GM03348 (cell line): ENCODE results near the gene MALRD1.

ENCODE experiments used
- DNase-seq: peaks from one replicate; pipeline ENCODE4 v3.0.0; 2012; ENCODE audit warnings: low spot score

The MALRD1 gene

GRCh38 chr10:19231034-19231433 is 182.4 kb downstream of the MALRD1 start:
- DNase-seq, result no peak

- no peak for DNase-seq
Measured at GRCh38 chr10:19245889-19246752, 197.5 kb downstream of the MALRD1 start.

GRCh38 chr10:19247843-19248242 is 199.2 kb downstream of the MALRD1 start:
- no peak for DNase-seq

GRCh38 chr10:19250546-19250945 is 201.9 kb downstream of the MALRD1 start:
- no peak for DNase-seq

GRCh38 chr10:19252531-19252930 is 203.9 kb downstream of the MALRD1 start:
- DNase-seq, result no peak

- no peak for DNase-seq
Measured at GRCh38 chr10:19256331-19256730, 207.7 kb downstream of the MALRD1 start.

GRCh38 chr10:19263262-19263661 is 214.7 kb downstream of the MALRD1 start:
- DNase-seq, result no peak

- DNase-seq, result no peak
Measured at GRCh38 chr10:19283285-19283684, 234.7 kb downstream of the MALRD1 start.

GRCh38 chr10:19283786-19284185 is 235.2 kb downstream of the MALRD1 start:
- no peak for DNase-seq

GRCh38 chr10:19290770-19291169 is 242.2 kb downstream of the MALRD1 start:
- no peak for DNase-seq

- no peak for DNase-seq
Measured at GRCh38 chr10:19294233-19294632, 245.6 kb downstream of the MALRD1 start.

GRCh38 chr10:19299645-19300044 is 251.0 kb downstream of the MALRD1 start:
- no peak for DNase-seq

- DNase-seq, result no peak
Measured at GRCh38 chr10:19302117-19302516, 253.5 kb downstream of the MALRD1 start.

GRCh38 chr10:19310066-19310465 is 261.5 kb downstream of the MALRD1 start:
- no peak for DNase-seq

- no peak for DNase-seq
Measured at GRCh38 chr10:19316204-19316870, 267.7 kb downstream of the MALRD1 start.

GRCh38 chr10:19317952-19318351 is 269.4 kb downstream of the MALRD1 start:
- DNase-seq, result no peak

- no peak for DNase-seq
Measured at GRCh38 chr10:19325581-19325980, 277.0 kb downstream of the MALRD1 start.

GRCh38 chr10:19328582-19328981 is 280.0 kb downstream of the MALRD1 start:
- DNase-seq, result no peak

- DNase-seq, result no peak
Measured at GRCh38 chr10:19329475-19329874, 280.9 kb downstream of the MALRD1 start.

GRCh38 chr10:19332304-19332703 is 283.7 kb downstream of the MALRD1 start:
- DNase-seq, result no peak

- DNase-seq, result no peak
Measured at GRCh38 chr10:19333631-19334030, 285.0 kb downstream of the MALRD1 start.

- no peak for DNase-seq
Measured at GRCh38 chr10:19347621-19348020, 299.0 kb downstream of the MALRD1 start.

GRCh38 chr10:19367176-19367575 is 318.6 kb downstream of the MALRD1 start:
- DNase-seq, result no peak

GRCh38 chr10:19373988-19374387 is 325.4 kb downstream of the MALRD1 start:
- no peak for DNase-seq
